Measurements from ENCODE around the gene RNF149. TPM values are rescaled to one million over a fixed set of nuclear protein-coding genes. Genes with fewer than 3 reads are reported as not detected.
"Not testable (repeated sequence)": the region's sequence is repeated elsewhere in the genome, so short reads cannot be mapped to it uniquely, and the experiment has no call there.

The RNF149 gene
- polyA plus RNA-seq, 1 donor: 72.1 TPM

DNA sequence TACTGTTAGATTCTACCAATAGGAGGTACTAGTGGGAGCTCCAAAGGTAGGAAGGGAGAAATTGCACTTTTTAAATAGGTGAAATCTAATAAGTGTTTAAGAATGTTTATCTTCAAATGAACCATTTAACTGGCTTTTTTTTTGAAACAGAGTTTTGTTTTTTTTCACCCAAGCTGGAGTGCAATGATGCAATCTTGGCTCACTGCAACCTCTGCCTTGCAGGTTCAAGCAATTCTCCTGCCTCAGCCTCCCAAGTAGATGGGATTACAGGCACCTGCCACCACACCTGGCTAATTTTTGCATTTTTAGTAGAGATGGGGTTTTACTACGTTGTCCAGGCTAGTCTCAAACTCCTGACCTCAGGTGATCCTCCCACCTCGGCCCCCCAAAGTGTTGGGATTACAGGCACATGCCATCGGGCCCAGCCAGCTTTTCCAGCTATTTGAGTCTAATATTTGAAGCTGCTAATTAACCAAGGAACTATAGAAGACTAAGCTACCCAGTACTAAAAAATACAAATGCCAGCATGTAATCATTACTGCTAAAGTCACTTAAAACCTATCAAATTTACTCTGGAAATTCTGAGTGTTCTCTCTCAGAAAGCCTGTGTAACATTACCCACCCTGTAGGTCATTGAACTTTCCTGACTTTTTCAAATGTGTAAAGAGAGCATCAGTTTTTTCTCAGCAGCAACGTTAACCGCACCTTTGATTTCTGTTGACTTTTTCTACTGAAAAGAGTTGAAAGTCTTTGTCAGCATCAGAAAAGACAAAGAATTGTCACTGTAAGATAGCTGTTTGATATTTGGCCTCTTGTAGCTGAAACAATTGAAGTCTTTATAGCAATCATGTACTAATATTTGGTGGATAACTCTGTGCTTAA, 24.6 kb upstream of the RNF149 start:
- DNase-seq: no peak

DNA sequence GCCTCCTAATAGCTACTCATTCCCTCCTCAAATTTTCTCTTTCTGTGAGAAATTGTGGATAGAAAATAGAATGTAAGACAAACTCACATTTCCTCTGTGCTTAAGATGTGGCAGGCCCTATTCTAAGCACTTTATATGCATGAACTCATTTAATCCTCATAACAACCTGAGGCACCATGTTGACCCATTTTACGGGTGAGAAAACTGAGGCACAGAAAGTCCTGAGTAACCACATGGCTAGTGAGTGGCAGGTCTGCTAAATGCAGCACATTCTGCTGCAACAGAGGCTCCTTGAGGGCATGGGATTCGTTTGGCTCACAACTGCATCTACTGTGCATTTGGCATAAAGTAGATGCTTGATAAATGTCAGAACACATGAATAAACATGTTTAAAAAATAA, 22.7 kb upstream of the RNF149 start:
- no peak for DNase-seq

DNA sequence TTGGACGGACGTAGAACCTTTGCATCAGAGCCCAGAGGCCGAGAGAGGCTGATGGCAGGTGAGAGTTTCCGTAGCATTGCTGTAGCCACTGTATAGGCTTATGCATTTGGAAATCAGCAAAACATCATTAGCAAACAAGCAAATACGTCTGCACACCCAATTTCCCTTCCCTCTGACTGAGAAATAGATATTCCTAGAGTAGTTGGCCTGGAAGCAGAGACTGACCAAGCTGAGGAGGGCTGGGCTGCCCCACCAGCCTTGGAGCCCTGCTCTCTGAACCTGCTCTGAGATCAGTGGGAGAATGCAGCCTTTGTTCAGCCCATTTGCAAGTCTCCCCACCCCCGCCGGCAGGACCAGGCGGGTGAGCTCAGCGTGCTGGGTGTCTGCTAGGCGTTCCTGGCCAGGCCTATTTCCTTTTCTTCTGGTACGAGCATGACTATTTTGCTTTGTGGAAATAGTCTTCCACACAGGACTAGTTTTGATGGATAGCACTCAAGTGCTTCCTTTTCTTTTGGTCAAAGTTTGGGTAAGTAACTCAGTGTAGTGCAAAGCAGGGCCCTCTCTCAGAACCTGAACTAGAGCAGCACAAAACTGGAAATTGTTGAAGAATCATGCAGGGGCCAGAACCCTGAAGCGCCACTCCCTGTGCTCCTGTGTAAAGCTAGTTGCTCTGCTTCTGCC, 21.9 kb upstream of the RNF149 start:
- no peak for DNase-seq

- no peak for DNase-seq
Observed at GRCh38 chr2:101329026-101329425, 20.5 kb upstream of the RNF149 start.

- no peak for DNase-seq
Observed at GRCh38 chr2:101328474-101329007, 20.0 kb upstream of the RNF149 start.

GRCh38 chr2:101327863-101328394, 19.4 kb upstream of the RNF149 start:
- DNase-seq: no peak

DNA sequence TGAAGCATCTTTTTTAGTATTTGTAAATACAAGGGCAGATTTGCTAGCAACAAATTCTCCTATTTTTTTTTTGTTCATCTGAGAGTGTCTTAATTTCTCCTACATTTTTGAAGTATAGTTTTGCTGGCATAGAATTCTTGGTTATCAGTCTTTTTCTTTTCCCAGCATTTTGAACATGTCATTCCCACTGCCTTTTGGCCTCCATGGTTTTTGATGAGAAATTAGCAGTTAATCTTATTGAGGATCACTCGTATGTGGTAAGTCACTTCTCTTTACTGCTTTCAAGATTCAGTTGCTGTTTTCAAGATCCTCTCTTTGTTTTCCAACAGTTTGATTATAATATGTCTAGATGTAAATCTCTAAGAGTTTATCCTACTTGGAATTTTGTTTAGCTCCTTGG, 16.9 kb upstream of the RNF149 start:
- DNase-seq: no peak

DNA sequence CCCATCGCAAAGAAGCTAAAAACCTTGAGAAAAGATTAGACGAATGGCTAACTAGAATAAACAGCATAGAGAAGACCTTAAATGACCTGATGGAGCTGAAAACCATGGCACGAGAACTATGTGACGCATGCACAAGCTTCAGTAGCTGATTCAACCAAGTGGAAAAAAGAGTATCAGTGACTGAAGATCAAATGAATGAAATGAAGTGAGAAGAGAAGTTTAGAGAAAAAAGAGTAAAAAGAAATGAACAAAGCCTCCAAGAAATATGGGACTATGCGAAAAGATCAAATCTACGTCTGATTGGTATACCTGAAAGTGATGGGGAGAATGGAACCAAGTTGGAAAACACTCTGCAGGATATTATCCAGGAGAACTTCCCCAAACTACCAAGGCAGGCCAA, 8.1 kb upstream of the RNF149 start:
- not testable (repeated sequence) for DNase-seq

GRCh38 chr2:101311696-101312017, 3.2 kb upstream of the RNF149 start:
- no peak for DNase-seq

DNA sequence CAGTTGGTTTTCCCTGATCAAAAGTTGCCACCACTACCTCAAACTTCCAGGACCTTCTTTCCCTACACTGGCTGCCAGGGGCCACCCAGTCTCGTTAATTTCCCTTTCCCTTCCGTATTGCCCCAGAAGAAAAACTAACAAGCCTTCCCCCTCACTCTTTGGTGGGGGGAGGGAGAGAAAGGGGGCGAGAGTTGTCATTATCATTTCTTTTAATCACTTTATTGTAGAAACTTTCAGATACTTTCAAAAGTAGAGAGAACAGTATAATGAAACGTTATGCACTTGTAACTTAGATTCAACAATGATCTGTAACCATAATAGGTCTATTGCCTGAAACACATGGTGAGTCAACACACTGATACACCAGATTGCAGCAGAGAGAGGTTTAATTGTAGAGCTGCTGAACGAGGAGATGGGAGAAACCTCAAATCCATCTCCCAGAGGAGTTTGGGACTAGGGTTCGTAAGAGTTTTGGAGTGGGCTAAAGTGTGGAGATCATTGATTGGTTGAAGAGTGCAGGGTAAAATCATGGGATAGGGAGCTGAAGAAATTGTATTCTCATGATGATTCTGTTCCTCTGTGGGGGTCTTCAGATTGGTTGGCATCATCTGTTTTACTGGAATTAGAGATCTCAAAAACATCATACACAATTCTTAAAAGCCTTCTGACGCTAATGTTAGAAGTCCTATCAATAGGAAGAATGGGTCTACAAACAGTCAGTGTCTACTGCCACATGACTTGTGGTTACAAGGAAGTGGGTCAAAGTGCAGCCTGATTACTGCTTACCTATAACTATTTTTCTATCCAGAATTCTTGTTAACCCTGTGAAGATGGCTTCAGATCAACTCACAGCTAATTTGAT, 2.6 kb upstream of the RNF149 start:
- no peak for DNase-seq

- no peak for DNase-seq
Observed at GRCh38 chr2:101310090-101310833, 1.8 kb upstream of the RNF149 start.

- no peak for DNase-seq
Observed at GRCh38 chr2:101307950-101308431, 510 bp downstream of the RNF149 start.

GRCh38 chr2:101307503-101307902, 998 bp downstream of the RNF149 start:
- no peak for DNase-seq

DNA sequence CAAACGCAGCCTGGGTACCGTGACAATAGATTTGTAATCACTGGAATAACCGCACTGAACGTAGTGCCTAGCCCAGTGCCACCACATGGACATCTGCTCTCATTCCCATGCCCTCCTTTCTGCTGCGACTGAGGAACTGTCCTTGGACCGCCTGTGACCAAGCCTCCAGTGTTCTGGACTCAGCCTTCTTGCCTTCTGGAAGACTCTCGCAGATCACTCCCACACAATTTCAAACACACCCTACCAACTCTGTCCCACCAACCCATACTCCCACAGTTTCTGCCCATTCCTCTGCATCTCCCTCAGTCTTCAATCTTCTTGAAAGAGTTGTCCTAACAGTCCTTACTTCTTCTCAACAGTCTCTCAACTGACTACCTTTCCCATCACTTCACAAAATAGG, 2.1 kb downstream of the RNF149 start:
- no peak for DNase-seq

DNA sequence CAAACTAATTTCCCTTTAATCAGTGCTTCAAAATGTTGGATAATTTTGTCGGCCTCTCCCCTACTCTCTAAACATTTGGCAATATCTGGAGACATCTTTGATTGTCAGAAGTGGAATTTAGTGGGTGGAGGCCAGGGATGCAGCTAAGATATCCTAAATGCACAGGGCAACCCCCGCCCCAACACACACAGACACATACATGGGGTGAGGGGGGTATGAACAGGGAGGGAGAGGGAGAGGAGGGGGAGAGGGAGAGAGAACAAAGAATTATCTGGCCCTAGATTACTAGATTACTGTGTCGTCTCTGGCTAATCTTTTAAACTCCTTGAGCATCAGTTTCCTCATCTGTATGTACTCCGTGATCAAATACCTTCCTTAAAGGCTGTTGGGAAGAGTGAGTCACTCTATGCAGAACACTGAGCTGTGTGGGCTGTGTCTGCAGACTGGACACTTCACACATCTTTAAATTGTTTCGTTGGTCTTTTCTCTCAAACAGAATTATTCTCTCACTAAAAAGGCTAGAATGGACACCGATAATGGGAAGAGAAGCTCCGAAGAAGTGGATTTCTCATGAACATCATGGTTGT, 2.9 kb downstream of the RNF149 start:
- DNase-seq: no peak

DNA sequence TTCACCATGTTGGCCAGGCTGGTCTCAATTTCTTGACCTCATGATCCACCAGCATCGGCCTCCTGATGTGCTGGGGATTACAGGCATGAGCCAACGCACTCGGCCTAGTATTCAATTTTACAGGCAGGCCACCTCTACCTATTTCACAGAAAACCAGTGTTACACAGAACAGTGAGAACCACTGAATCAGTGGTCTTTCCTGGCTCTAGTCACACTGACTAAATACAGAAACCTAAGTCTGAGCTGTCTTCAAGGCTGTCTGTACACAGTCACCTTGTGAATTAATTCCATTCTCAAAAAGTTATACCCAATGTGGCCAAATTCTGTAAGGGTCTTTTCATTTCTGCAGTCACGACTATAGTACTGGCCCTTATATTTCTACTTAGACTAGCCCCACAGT, 3.5 kb downstream of the RNF149 start:
- DNase-seq: no peak

- no peak for DNase-seq
Observed at GRCh38 chr2:101303688-101304087, 4.8 kb downstream of the RNF149 start.

GRCh38 chr2:101302016-101302415, 6.5 kb downstream of the RNF149 start:
- no peak for DNase-seq

GRCh38 chr2:101300836-101301235, 7.7 kb downstream of the RNF149 start:
- no peak for DNase-seq

DNA sequence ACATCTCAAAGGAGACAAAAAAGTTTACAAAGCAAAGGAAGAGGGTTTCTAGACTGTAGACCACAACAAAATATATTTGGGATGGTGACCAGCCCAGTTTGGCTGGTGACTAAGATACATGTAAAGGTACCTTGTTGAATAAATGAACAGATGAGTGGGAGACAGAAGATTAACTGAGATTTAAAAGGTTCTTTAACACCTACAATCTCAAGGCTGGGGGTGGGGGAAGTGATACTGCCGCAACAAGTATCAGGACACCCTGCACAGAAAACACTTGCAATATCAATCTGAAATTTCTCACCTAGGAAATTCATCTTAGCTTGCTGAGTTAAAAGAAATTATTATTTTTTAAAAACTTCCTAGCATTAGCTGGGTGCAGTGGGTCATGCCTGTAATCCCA, 8.3 kb downstream of the RNF149 start:
- DNase-seq: no peak

DNA sequence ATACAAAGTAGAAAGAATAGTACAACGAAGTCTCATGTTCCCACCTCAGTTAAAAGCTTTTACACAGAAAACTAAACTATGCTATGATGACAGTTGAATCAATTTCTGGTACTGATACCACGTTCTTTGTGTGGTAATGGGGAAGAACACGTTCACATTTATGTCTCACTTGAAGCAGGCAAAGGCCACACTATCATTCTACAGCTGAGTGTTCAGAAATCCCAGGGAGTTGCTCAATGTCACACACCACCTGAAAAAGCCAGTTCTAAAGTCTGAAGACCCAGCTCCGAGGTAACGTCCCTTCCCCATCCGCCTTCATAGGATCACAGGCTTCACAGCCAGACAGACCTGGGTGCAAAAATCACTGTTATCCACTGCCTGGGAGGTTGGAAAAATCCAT, 8.9 kb downstream of the RNF149 start:
- no peak for DNase-seq
